ENCODE measurements around the gene MGRN1.

Gene MGRN1

GRCh38 chr16:4677390-4677789 is 52.8 kb downstream of the MGRN1 start:
- DNase-seq, result no peak

GRCh38 chr16:4677994-4678393 is 53.4 kb downstream of the MGRN1 start:
- DNase-seq, result no peak

- DNase-seq, result no peak
Observed at GRCh38 chr16:4678596-4678995, 54.0 kb downstream of the MGRN1 start.

GRCh38 chr16:4679156-4679849 is 54.7 kb downstream of the MGRN1 start:
- no peak for DNase-seq

- no peak for DNase-seq
Observed at GRCh38 chr16:4679850-4680636, 55.4 kb downstream of the MGRN1 start.

GRCh38 chr16:4680673-4681470 is 56.2 kb downstream of the MGRN1 start:
- DNase-seq, result no peak

- no peak for DNase-seq
Observed at GRCh38 chr16:4681471-4682083, 57.0 kb downstream of the MGRN1 start.

GRCh38 chr16:4682084-4682591 is 57.5 kb downstream of the MGRN1 start:
- no peak for DNase-seq

GRCh38 chr16:4682616-4683254 is 58.1 kb downstream of the MGRN1 start:
- DNase-seq, result peak; percentile 18

- DNase-seq, result no peak
Observed at GRCh38 chr16:4683255-4684057, 58.8 kb downstream of the MGRN1 start.

GRCh38 chr16:4684058-4684715 is 59.6 kb downstream of the MGRN1 start:
- DNase-seq, result no peak

GRCh38 chr16:4684763-4685162 is 60.1 kb downstream of the MGRN1 start:
- no peak for DNase-seq

- no peak for DNase-seq
Observed at GRCh38 chr16:4685292-4685691, 60.7 kb downstream of the MGRN1 start.

- DNase-seq, result no peak
Observed at GRCh38 chr16:4685776-4686496, 61.3 kb downstream of the MGRN1 start.

GRCh38 chr16:4686497-4687210 is 62.0 kb downstream of the MGRN1 start:
- no peak for DNase-seq

- no peak for DNase-seq
Observed at GRCh38 chr16:4687416-4687815, 62.8 kb downstream of the MGRN1 start.

GRCh38 chr16:4687946-4688673 is 63.5 kb downstream of the MGRN1 start:
- no peak for DNase-seq

- DNase-seq, result no peak
Observed at GRCh38 chr16:4688674-4689045, 64.0 kb downstream of the MGRN1 start.

GRCh38 chr16:4689091-4689671 is 64.6 kb downstream of the MGRN1 start:
- no peak for DNase-seq

All from hematopoietic multipotent progenitor cell treated with erythropoietin and hydrocortisone succinate and interleukin-3 and kit ligand, for 8 days (in vitro differentiated cells).